PC-3 (cell line): Measurements from ENCODE around the gene FOXO1. TPM values are rescaled to one million over a fixed set of nuclear protein-coding genes. Genes with fewer than 3 reads are reported as not detected.

ENCODE experiments used
- ATAC-seq: fragments of 200-7000 bp; cut with Tn5 transposase; 2 replicates; pipeline ENCODE4 v1.9.1; 2020; ENCODE audit warnings: mild to moderate bottlenecking, moderate library complexity
- BruUV-seq: library from RNA; stranded (reverse); fragments of 400-500 nt; replicated peaks from 2 replicates; lab custom pipeline; 2021; lab: Mats Ljungman, UMichigan
- CTCF ChIA-PET: fragments of 300-600 bp; sonication (Branson Sonifier 250); formaldehyde crosslinking; loops from one replicate; lab custom pipeline; 2022; ENCODE audit warnings: antibody characterized with exemption; lab: Charles Lee
- POLR2A ChIA-PET: fragments of 300-600 bp; sonication (Branson Sonifier 250); formaldehyde crosslinking; loops from one replicate; lab custom pipeline; 2022; ENCODE audit warnings: antibody characterized with exemption; ENCODE audit not compliant: unreplicated experiment; lab: Charles Lee
- DNase-seq: peaks from one replicate; pipeline ENCODE4 v3.0.0-alpha.2; 2015
- H2AFZ ChIP-seq: fragments of 300-600 bp; sonication (generic); 2 replicates; pipeline ENCODE4 v1.6.0; 2016; ENCODE audit warnings: antibody characterized with exemption, low read length
- H3F3A ChIP-seq: fragments of 300-600 bp; sonication (generic); one replicate; pipeline ENCODE4 v1.6.0; 2017; ENCODE audit warnings: antibody characterized with exemption, low read length, control low read depth, mild to moderate bottlenecking; ENCODE audit not compliant: unreplicated experiment
- H3K27ac ChIP-seq: fragments of 300-600 bp; sonication (generic); 2 replicates; pipeline ENCODE4 v1.5.1; 2016; ENCODE audit warnings: mild to moderate bottlenecking, low read length
- H3K27me3 ChIP-seq: fragments of 300-600 bp; sonication (generic); 2 replicates; pipeline ENCODE4 v1.6.1; 2016; ENCODE audit warnings: low read length, mixed read lengths
- H3K36me3 ChIP-seq: fragments of 300-600 bp; sonication (generic); 2 replicates; pipeline ENCODE4 v1.6.1; 2016; ENCODE audit warnings: low read depth, mixed run types, low read length, mixed read lengths
- H3K4me1 ChIP-seq: fragments of 300-600 bp; sonication (generic); 2 replicates; pipeline ENCODE4 v1.5.1; 2016; ENCODE audit warnings: low read length; ENCODE audit not compliant: insufficient read depth
- H3K4me2 ChIP-seq: fragments of 300-600 bp; sonication (generic); 2 replicates; pipeline ENCODE4 v1.6.0; 2016; ENCODE audit warnings: low read length
- H3K4me3 ChIP-seq: fragments of 300-600 bp; sonication (generic); 2 replicates; pipeline ENCODE4 v1.5.1; 2016; ENCODE audit warnings: mild to moderate bottlenecking, low read length, mixed read lengths
- H3K79me2 ChIP-seq: fragments of 300-600 bp; sonication (generic); 2 replicates; pipeline ENCODE4 v1.6.1; 2017; ENCODE audit warnings: low read length, mixed read lengths
- H3K9ac ChIP-seq: fragments of 300-600 bp; sonication (generic); 2 replicates; pipeline ENCODE4 v1.6.0; 2016; ENCODE audit warnings: mild to moderate bottlenecking, low read length
- H3K9me2 ChIP-seq: fragments of 300-600 bp; sonication (generic); replicated peaks from 2 replicates; pipeline ENCODE4 v1.6.1; 2016; ENCODE audit warnings: mixed run types, low read length, mixed read lengths
- H3K9me3 ChIP-seq: fragments of 300-600 bp; sonication (generic); 2 replicates; pipeline ENCODE4 v1.6.1; 2016; ENCODE audit warnings: low read length, mixed read lengths
- H4K20me1 ChIP-seq: fragments of 300-600 bp; sonication (generic); 2 replicates; pipeline ENCODE4 v1.6.1; 2016; ENCODE audit warnings: low read length, mixed read lengths
- EZH2 ChIP-seq: fragments of 300-600 bp; sonication (generic); IDR thresholded peaks from one replicate; pipeline ENCODE4 v1.6.1; 2017; ENCODE audit warnings: antibody characterized with exemption, mild to moderate bottlenecking, low read length; ENCODE audit not compliant: unreplicated experiment
- EZH2phosphoT487 ChIP-seq: fragments of 300-600 bp; sonication (generic); IDR thresholded peaks from 2 replicates; pipeline ENCODE4 v1.6.1; 2018; ENCODE audit warnings: mild to moderate bottlenecking, antibody characterized with exemption, low read length, borderline replicate concordance
- intact Hi-C: fragments of 100-400 bp; cut with micrococcal nuclease; formaldehyde crosslinking; loops from 2 replicates; pipeline ENCODE4 v1.9.0; 2023
- total RNA-seq: library from RNA; depleted of rRNA; stranded (reverse); fragments of >200 nt; gene quantifications from 2 replicates; pipeline ENCODE4 v1.2.3, GENCODE V29; 2014
- TF ChIP-seq, protein P1 (sequence below): fragments of 300-600 bp; sonication (generic); conservative IDR thresholded peaks from 2 replicates; pipeline ENCODE4 v1.5.1; 2017; ENCODE audit warnings: antibody characterized with exemption, low read depth, mild to moderate bottlenecking, low read length

The FOXO1 gene
- total RNA-seq, 1 experiment from 2014 or later, result 2.7 TPM

DNA sequence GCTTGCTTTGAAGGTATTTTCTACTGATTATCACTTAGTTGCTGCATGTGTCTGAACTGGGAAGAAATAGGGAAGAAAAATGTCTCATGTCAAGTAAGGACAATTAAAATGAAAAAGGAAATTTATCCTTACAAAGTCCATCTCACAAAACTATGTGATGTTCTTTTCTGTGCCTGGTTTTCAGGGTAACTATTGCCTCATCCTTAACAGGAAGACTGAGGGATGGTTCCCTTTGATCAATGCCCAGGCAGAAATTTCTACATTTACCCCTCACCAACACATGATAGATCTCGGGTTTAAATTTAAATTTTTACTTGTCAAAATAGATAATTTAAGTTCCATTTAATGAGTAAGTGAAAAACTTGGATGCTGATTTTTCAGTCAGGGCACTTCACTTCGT lies 3.9 kb upstream of the FOXO1 start:
- Histone ChIP-seq H3K27ac (no peak overlapping the region), H3K9me2 (no peaks in the 10 kb centered on the region), H3K9me3 (no peaks in the 10 kb centered on the region), H3K4me1 (peaks cover 19% of the 10 kb centered on the region), H3K36me3 (no peaks in the 10 kb centered on the region), H4K20me1 (no peaks in the 10 kb centered on the region), H2AFZ (no peak overlapping the region), H3K9ac (no peak overlapping the region), H3K4me2 (no peak overlapping the region), H3K27me3 (no peaks in the 10 kb centered on the region), H3F3A (peaks cover 3% of the 10 kb centered on the region), H3K4me3 (no peak overlapping the region), H3K79me2 (peaks cover 2% of the 10 kb centered on the region; the same call in 1 of the 2 replicates)
- ChIA-PET CTCF (no interaction called here), POLR2A (no interaction called here)
- no peak for DNase-seq
- TF ChIP-seq EZH2 (no peak), EZH2phosphoT487 (no peak)
- TF ChIP-seq, protein P1, sequence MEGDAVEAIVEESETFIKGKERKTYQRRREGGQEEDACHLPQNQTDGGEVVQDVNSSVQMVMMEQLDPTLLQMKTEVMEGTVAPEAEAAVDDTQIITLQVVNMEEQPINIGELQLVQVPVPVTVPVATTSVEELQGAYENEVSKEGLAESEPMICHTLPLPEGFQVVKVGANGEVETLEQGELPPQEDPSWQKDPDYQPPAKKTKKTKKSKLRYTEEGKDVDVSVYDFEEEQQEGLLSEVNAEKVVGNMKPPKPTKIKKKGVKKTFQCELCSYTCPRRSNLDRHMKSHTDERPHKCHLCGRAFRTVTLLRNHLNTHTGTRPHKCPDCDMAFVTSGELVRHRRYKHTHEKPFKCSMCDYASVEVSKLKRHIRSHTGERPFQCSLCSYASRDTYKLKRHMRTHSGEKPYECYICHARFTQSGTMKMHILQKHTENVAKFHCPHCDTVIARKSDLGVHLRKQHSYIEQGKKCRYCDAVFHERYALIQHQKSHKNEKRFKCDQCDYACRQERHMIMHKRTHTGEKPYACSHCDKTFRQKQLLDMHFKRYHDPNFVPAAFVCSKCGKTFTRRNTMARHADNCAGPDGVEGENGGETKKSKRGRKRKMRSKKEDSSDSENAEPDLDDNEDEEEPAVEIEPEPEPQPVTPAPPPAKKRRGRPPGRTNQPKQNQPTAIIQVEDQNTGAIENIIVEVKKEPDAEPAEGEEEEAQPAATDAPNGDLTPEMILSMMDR, result no peak
- intact Hi-C loops, result loop anchor here (5.0 kb wide), 1 partner anchor 263 kb away; no protein-coding TSS in a partner anchor
- no TSS peak for BruUV-seq
- no peak for ATAC-seq

DNA sequence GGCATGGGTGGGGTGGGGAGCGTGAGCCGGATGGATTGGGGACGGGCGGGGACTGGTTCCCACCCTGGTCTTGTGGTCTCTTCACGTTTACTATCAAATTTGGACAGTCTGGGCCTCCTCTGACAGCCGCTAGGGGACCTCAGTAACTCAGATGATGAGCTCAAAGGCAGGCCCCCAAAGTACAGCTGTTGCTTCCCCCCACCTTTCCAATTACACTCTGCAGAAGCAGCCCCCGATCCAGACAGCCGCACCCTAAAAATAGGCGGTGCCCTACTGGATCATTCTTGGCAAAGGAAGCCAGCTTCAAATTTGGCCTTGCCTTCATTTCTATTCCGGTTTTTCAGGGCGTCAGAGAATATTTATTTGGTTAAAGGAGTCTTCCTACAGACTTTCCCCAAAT lies 1.9 kb upstream of the FOXO1 start:
- H3K79me2 ChIP-seq, result peaks cover 18% of the 10 kb centered on the region
- no TSS peak for BruUV-seq
- peaks cover 21% of the 10 kb centered on the region for H3K4me1 ChIP-seq
- DNase-seq (no peak), ATAC-seq (no peak)
- no peak overlapping the region for H3K27ac ChIP-seq
- H3K9me2 ChIP-seq, result no peaks in the 10 kb centered on the region
- H3F3A ChIP-seq, result peaks cover 6% of the 10 kb centered on the region
- intact Hi-C loops, result loop anchor here (10.0 kb wide), 2 partner anchors 324 to 394 kb away; no protein-coding TSS in a partner anchor
- 0 out of 2 replicates have a peak, but pooled peaks cover 4% of the 10 kb centered on the region for H4K20me1 ChIP-seq
- no peak overlapping the region for H3K4me2 ChIP-seq
- H3K4me3 ChIP-seq, result no peak overlapping the region
- ChIA-PET CTCF (interaction anchor here (0.7 kb wide), 1 partner anchor 175 kb away, joined by 3 read pairs; no protein-coding TSS in a partner anchor), POLR2A (no interaction called here)
- no peak overlapping the region for H2AFZ ChIP-seq
- H3K36me3 ChIP-seq, result no peaks in the 10 kb centered on the region
- TF ChIP-seq EZH2phosphoT487, result no peak
- no peak for TF ChIP-seq EZH2
- TF ChIP-seq, protein P1, result no peak
- H3K9ac ChIP-seq, result no peak overlapping the region
- H3K27me3 ChIP-seq, result no peaks in the 10 kb centered on the region
- H3K9me3 ChIP-seq, result no peaks in the 10 kb centered on the region

DNA sequence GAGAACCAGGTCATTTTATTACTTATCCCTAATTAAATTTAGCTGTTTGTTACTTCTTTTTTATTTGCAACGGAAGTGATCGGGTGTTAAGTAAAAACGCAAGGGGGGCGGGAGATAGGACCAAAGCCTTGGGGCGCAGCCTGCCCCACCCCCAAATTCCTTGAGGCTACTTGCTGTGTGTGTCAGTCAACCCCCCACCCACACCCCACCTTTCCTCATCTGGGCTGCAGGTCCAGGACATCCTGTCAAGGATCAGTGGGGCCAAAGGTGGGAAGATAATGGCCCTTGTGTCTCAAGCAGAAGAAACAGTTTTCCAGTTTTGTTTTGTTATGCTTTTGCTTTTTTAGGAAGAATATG lies 1.2 kb upstream of the FOXO1 start:
- POLR2A ChIA-PET, result no interaction called here
- H3K4me2 ChIP-seq, result peak overlapping the region; percentile 95
- CTCF ChIA-PET, result no interaction called here
- no peaks in the 10 kb centered on the region for H3K9me3 ChIP-seq
- peaks cover 20% of the 10 kb centered on the region for H3K4me1 ChIP-seq
- ATAC-seq (no peak), DNase-seq (no peak)
- H3K27ac ChIP-seq, result no peak overlapping the region
- H3K27me3 ChIP-seq, result no peaks in the 10 kb centered on the region
- H3K9ac ChIP-seq, result peak overlapping the region; percentile 45; the same call in 1 of the 2 replicates
- peaks cover 26% of the 10 kb centered on the region for H3K79me2 ChIP-seq
- BruUV-seq, result no TSS peak
- peaks cover 3% of the 10 kb centered on the region for H3F3A ChIP-seq
- peak overlapping the region; percentile 91 for H2AFZ ChIP-seq
- H4K20me1 ChIP-seq, result 0 out of 2 replicates have a peak, but pooled peaks cover 5% of the 10 kb centered on the region
- no peaks in the 10 kb centered on the region for H3K36me3 ChIP-seq
- TF ChIP-seq EZH2phosphoT487, result no peak
- no peak for TF ChIP-seq EZH2
- TF ChIP-seq, protein P1, result no peak
- intact Hi-C loops, result loop anchor here (10.0 kb wide), 2 partner anchors 323 to 393 kb away; no protein-coding TSS in a partner anchor
- peak overlapping the region; percentile 76 for H3K4me3 ChIP-seq
- H3K9me2 ChIP-seq, result no peaks in the 10 kb centered on the region
